SU-DHL-6 (cell line): Measurements from ENCODE around the gene PPIP5K1.
"Not testable (repeated sequence)": the region's sequence is repeated elsewhere in the genome, so short reads cannot be mapped to it uniquely, and the experiment has no call there.

Source experiments
- H2AFZ ChIP-seq: fragments of 200-600 bp; sonication (generic); 2 replicates; pipeline ENCODE4 v1.6.1; 2014; ENCODE audit warnings: low read depth, mild to moderate bottlenecking, moderate library complexity, mixed read lengths, antibody characterized with exemption, low read length; ENCODE audit not compliant: severe bottlenecking
- H3F3A ChIP-seq: fragments of 200-600 bp; shearing (Covaris generic); 2 replicates; pipeline ENCODE4 v1.6.0; 2016; ENCODE audit warnings: antibody characterized with exemption, mild to moderate bottlenecking; ENCODE audit not compliant: insufficient read depth
- H3K27ac ChIP-seq: fragments of 200-600 bp; sonication (generic); 2 replicates; pipeline ENCODE4 v1.5.1; 2016; ENCODE audit warnings: low read depth, mild to moderate bottlenecking, low read length, moderate library complexity, mixed read lengths
- H3K27me3 ChIP-seq: fragments of 200-600 bp; sonication (generic), shearing (Covaris generic); 2 replicates; pipeline ENCODE4 v1.6.0; 2014; ENCODE audit warnings: mild to moderate bottlenecking, low read length
- H3K36me3 ChIP-seq: fragments of 200-600 bp; sonication (generic); 2 replicates; pipeline ENCODE4 v1.6.1; 2014; ENCODE audit warnings: mild to moderate bottlenecking, low read length, mixed read lengths
- H3K4me2 ChIP-seq: fragments of 300-600, 200-600 bp; shearing (Covaris generic), sonication (generic); 2 replicates; pipeline ENCODE4 v1.6.0; 2014; ENCODE audit warnings: low read length, low read depth, mild to moderate bottlenecking; ENCODE audit not compliant: poor library complexity, severe bottlenecking
- H3K4me3 ChIP-seq: fragments of 200-600 bp; sonication (generic); 2 replicates; pipeline ENCODE4 v1.5.1; 2014; ENCODE audit warnings: antibody characterized with exemption, low read length, mild to moderate bottlenecking, mixed read lengths; ENCODE audit not compliant: insufficient read depth, poor library complexity, severe bottlenecking
- H3K79me2 ChIP-seq: fragments of 200-600 bp; sonication (generic); 2 replicates; pipeline ENCODE4 v1.6.1; 2014; ENCODE audit warnings: mild to moderate bottlenecking, low read length, moderate library complexity; ENCODE audit not compliant: insufficient read depth
- H3K9ac ChIP-seq: fragments of 200-600 bp; sonication (generic); 2 replicates; pipeline ENCODE4 v1.7.0; 2014; ENCODE audit warnings: mild to moderate bottlenecking, low read length
- H3K9me2 ChIP-seq: fragments of 200-600 bp; sonication (generic); replicated peaks from 2 replicates; pipeline ENCODE4 v1.6.1; 2014; ENCODE audit warnings: low read length; ENCODE audit not compliant: insufficient read depth
- H3K9me3 ChIP-seq: fragments of 200-600 bp; sonication (generic); 2 replicates; pipeline ENCODE4 v1.6.1; 2014; ENCODE audit warnings: low read length, mixed read lengths; ENCODE audit not compliant: insufficient read depth
- H4K20me1 ChIP-seq: fragments of 200-600 bp; sonication (generic); 2 replicates; pipeline ENCODE4 v1.6.1; 2014; ENCODE audit warnings: low read depth, mild to moderate bottlenecking, antibody characterized with exemption, low read length, moderate library complexity, mixed read lengths
- CTCF ChIP-seq: fragments of 200-600 bp; sonication (generic); IDR thresholded peaks from one replicate; pipeline ENCODE4 v1.5.1; 2017; ENCODE audit warnings: antibody characterized with exemption, mild to moderate bottlenecking, low read length, moderate library complexity; ENCODE audit not compliant: insufficient read depth, poor library complexity, severe bottlenecking
- EZH2phosphoT487 ChIP-seq: fragments of 200-600 bp; sonication (generic), shearing (Covaris generic); conservative IDR thresholded peaks from 2 replicates; pipeline ENCODE4 v1.6.1; 2018; ENCODE audit warnings: mild to moderate bottlenecking, antibody characterized with exemption, low read length, moderate library complexity, mixed read lengths

Gene PPIP5K1

GRCh38 chr15:43538091-43538490, 51.9 kb downstream of the PPIP5K1 start:
- H3K9ac ChIP-seq, result no peak overlapping the region
- H3K9me3 ChIP-seq, result no peaks in the 10 kb centered on the region
- 0 out of 2 replicates have a peak, but pooled peaks cover 2% of the 10 kb centered on the region for H3K36me3 ChIP-seq
- no peaks in the 10 kb centered on the region for H3F3A ChIP-seq
- no peaks in the 10 kb centered on the region for H3K27me3 ChIP-seq
- H3K4me3 ChIP-seq, result no peak overlapping the region
- H2AFZ ChIP-seq, result no peak overlapping the region
- no peak overlapping the region for H3K27ac ChIP-seq
- H3K79me2 ChIP-seq, result no peaks in the 10 kb centered on the region
- H4K20me1 ChIP-seq, result no peaks in the 10 kb centered on the region
- H3K4me2 ChIP-seq, result no peak overlapping the region
- TF ChIP-seq CTCF, result no peak
- no peak for TF ChIP-seq EZH2phosphoT487
- no peaks in the 10 kb centered on the region for H3K9me2 ChIP-seq

- no peaks in the 10 kb centered on the region for H3K9me3 ChIP-seq
- H3K9ac ChIP-seq, result no peak overlapping the region
- H3K4me3 ChIP-seq, result no peak overlapping the region
- H3K4me2 ChIP-seq, result no peak overlapping the region
- no peaks in the 10 kb centered on the region for H3K9me2 ChIP-seq
- H2AFZ ChIP-seq, result no peak overlapping the region
- no peaks in the 10 kb centered on the region for H3F3A ChIP-seq
- no peaks in the 10 kb centered on the region for H3K27me3 ChIP-seq
- TF ChIP-seq EZH2phosphoT487, result no peak
- no peak for TF ChIP-seq CTCF
- H3K36me3 ChIP-seq, result 0 out of 2 replicates have a peak, but pooled peaks cover 2% of the 10 kb centered on the region
- H3K79me2 ChIP-seq, result no peaks in the 10 kb centered on the region
- H4K20me1 ChIP-seq, result no peaks in the 10 kb centered on the region
- no peak overlapping the region for H3K27ac ChIP-seq
These were observed 55.1 kb downstream of the PPIP5K1 start for GRCh38 chr15:43534897-43535296.

GRCh38 chr15:43532826-43533225, 57.2 kb downstream of the PPIP5K1 start:
- H3K27me3 ChIP-seq, H2AFZ ChIP-seq, H3K4me2 ChIP-seq, H3K79me2 ChIP-seq, H3K27ac ChIP-seq, H3K9me3 ChIP-seq, H3K36me3 ChIP-seq, H3K4me3 ChIP-seq, H3K9ac ChIP-seq, H3K9me2 ChIP-seq, H3F3A ChIP-seq, H4K20me1 ChIP-seq: not testable (repeated sequence)

- H3K79me2 ChIP-seq, result no peaks in the 10 kb centered on the region
- no peak overlapping the region for H3K4me2 ChIP-seq
- no peaks in the 10 kb centered on the region for H3F3A ChIP-seq
- no peak overlapping the region for H3K27ac ChIP-seq
- H3K9me2 ChIP-seq, result no peaks in the 10 kb centered on the region
- no peak for TF ChIP-seq EZH2phosphoT487
- TF ChIP-seq CTCF, result no peak
- H3K36me3 ChIP-seq, result 0 out of 2 replicates have a peak, but pooled peaks cover 2% of the 10 kb centered on the region
- H3K4me3 ChIP-seq, result no peak overlapping the region
- H3K27me3 ChIP-seq, result no peaks in the 10 kb centered on the region
- no peak overlapping the region for H2AFZ ChIP-seq
- no peak overlapping the region for H3K9ac ChIP-seq
- H3K9me3 ChIP-seq, result no peaks in the 10 kb centered on the region
- no peaks in the 10 kb centered on the region for H4K20me1 ChIP-seq
These were observed 58.9 kb downstream of the PPIP5K1 start for GRCh38 chr15:43531018-43531670.
